ENCODE measurements around the gene GASK1B.

The GASK1B gene

DNA sequence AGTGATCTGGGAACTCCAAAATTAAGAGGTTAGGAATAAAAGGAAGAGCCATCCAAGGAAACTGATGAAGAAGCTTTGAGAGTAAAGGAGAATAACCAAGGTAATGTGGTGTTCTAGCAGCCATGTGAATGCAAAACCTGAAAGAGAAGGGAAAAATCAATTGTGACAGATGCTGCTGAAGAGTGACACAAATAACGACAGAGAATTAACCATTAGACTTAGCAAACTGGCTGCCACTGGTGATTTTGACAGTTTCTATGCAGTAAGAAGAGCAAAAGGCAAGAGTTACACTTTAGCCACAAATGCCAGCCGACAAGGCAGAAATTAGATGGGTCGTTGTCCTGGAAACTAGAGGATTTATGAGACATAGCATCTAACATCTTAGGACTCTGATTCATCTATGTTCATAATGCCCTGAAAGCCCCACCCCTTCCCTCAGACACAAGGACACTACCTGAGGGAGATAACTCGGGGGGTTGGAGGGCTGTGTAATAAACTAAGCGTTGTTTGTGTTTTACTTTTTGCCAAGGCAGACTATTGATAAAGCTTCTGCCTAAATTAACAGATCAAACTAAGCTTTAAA, 24.5 kb upstream of the GASK1B start:
- Mint-ChIP-seq H3K36me3 (ENCODE audit: low read depth) (no peaks in the 10 kb centered on the region), H3K9me3 (no peaks in the 10 kb centered on the region), H3K4me3 (no peak overlapping the region), H3K27ac (no peak overlapping the region), H3K4me1 (ENCODE audit: low read depth) (no peaks in the 10 kb centered on the region), H3K27me3 (no peaks in the 10 kb centered on the region)
- DNase-seq: no peak

- Mint-ChIP-seq H3K36me3 (ENCODE audit: low read depth) (no peaks in the 10 kb centered on the region), H3K27me3 (no peaks in the 10 kb centered on the region), H3K4me1 (ENCODE audit: low read depth) (no peaks in the 10 kb centered on the region), H3K9me3 (no peaks in the 10 kb centered on the region), H3K27ac (no peak overlapping the region), H3K4me3 (no peak overlapping the region)
- DNase-seq: no peak
Measured at GRCh38 chr4:158195297-158195696, 22.5 kb upstream of the GASK1B start.

- H3K27ac Mint-ChIP-seq: no peak overlapping the region
- no peaks in the 10 kb centered on the region for H3K36me3 Mint-ChIP-seq (ENCODE audit: low read depth)
- H3K4me3 Mint-ChIP-seq: no peak overlapping the region
- H3K27me3 Mint-ChIP-seq: no peaks in the 10 kb centered on the region
- no peaks in the 10 kb centered on the region for H3K4me1 Mint-ChIP-seq (ENCODE audit: low read depth)
- H3K9me3 Mint-ChIP-seq: no peaks in the 10 kb centered on the region
- no peak for DNase-seq
Measured at GRCh38 chr4:158193171-158193749, 20.4 kb upstream of the GASK1B start.

DNA sequence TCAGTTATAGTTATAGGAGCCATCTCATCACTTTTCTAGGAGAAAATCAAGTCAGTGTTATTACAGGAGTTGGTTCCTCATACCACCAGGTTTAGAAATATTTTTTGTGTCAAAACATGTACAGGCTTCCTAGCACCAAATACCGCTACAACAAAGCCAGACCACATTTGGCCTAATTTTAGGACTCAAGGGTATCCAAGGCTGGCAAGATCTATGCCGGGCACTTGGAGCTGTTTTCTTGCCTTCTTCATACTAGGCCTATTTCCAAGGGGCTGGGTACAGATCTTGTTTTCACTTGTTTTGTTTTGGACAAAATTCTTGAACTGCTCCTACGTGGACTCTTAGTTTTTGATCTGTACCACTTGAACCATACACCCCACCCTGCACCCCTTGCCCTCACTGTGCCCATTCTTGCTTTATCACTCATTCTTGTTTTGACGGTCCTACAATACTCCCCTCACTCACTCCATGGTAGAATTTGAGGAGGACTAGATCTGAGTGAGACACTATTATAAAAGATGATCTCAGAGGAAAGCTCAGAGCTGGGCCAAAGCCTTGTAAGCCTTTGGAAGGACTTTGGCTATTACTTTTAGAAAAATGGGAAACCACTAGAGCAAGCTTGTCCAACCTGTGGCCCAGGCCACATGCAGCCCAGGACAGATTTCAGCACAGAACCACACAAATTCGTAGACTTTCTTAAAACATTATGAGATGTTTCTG, 19.8 kb upstream of the GASK1B start:
- no peak for DNase-seq
- no peaks in the 10 kb centered on the region for H3K9me3 Mint-ChIP-seq
- H3K4me3 Mint-ChIP-seq: no peak overlapping the region
- no peaks in the 10 kb centered on the region for H3K4me1 Mint-ChIP-seq (ENCODE audit: low read depth)
- no peaks in the 10 kb centered on the region for H3K36me3 Mint-ChIP-seq (ENCODE audit: low read depth)
- no peaks in the 10 kb centered on the region for H3K27me3 Mint-ChIP-seq
- no peak overlapping the region for H3K27ac Mint-ChIP-seq

DNA sequence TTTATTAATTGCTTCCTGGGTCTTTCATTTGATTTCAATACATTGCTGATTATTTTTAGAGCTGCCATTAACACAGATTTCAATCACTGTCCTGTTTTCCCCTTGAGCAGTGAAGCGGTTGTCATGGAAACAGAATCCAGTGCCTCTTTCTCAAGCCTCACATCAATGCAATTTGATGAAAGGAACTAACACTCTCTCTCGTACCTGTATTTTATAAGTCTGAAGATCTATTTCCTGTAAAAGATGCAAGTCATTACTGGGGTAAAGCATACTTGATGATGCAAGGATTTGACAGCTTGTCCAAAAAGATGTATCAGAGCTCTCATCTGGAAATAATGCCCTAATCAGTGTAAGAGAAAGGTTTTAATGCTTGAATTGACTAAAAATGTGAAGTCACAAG, 17.9 kb upstream of the GASK1B start:
- H3K27ac Mint-ChIP-seq: no peak overlapping the region
- H3K27me3 Mint-ChIP-seq: no peaks in the 10 kb centered on the region
- no peak for DNase-seq
- no peak overlapping the region for H3K4me3 Mint-ChIP-seq
- no peaks in the 10 kb centered on the region for H3K4me1 Mint-ChIP-seq (ENCODE audit: low read depth)
- H3K36me3 Mint-ChIP-seq (ENCODE audit: low read depth): no peaks in the 10 kb centered on the region
- H3K9me3 Mint-ChIP-seq: no peaks in the 10 kb centered on the region

- Mint-ChIP-seq H3K36me3 (ENCODE audit: low read depth) (no peaks in the 10 kb centered on the region), H3K9me3 (no peaks in the 10 kb centered on the region), H3K27ac (no peak overlapping the region), H3K27me3 (no peaks in the 10 kb centered on the region), H3K4me1 (ENCODE audit: low read depth) (no peaks in the 10 kb centered on the region), H3K4me3 (no peak overlapping the region)
- DNase-seq: no peak
Measured at GRCh38 chr4:158189422-158189821, 16.6 kb upstream of the GASK1B start.

GRCh38 chr4:158186815-158187214, 14.0 kb upstream of the GASK1B start:
- H3K4me1 Mint-ChIP-seq (ENCODE audit: low read depth): no peaks in the 10 kb centered on the region
- no peaks in the 10 kb centered on the region for H3K27me3 Mint-ChIP-seq
- no peak overlapping the region for H3K4me3 Mint-ChIP-seq
- H3K36me3 Mint-ChIP-seq (ENCODE audit: low read depth): no peaks in the 10 kb centered on the region
- H3K9me3 Mint-ChIP-seq: no peaks in the 10 kb centered on the region
- H3K27ac Mint-ChIP-seq: no peak overlapping the region
- no peak for DNase-seq

GRCh38 chr4:158182736-158183135, 9.9 kb upstream of the GASK1B start:
- no peaks in the 10 kb centered on the region for H3K36me3 Mint-ChIP-seq (ENCODE audit: low read depth)
- H3K27ac Mint-ChIP-seq: no peak overlapping the region
- DNase-seq: no peak
- no peak overlapping the region for H3K4me3 Mint-ChIP-seq
- H3K9me3 Mint-ChIP-seq: no peaks in the 10 kb centered on the region
- H3K4me1 Mint-ChIP-seq (ENCODE audit: low read depth): no peaks in the 10 kb centered on the region
- no peaks in the 10 kb centered on the region for H3K27me3 Mint-ChIP-seq

GRCh38 chr4:158181906-158182305, 9.1 kb upstream of the GASK1B start:
- no peak overlapping the region for H3K27ac Mint-ChIP-seq
- H3K4me3 Mint-ChIP-seq: no peak overlapping the region
- H3K27me3 Mint-ChIP-seq: no peaks in the 10 kb centered on the region
- DNase-seq: no peak
- no peaks in the 10 kb centered on the region for H3K36me3 Mint-ChIP-seq (ENCODE audit: low read depth)
- H3K9me3 Mint-ChIP-seq: no peaks in the 10 kb centered on the region
- H3K4me1 Mint-ChIP-seq (ENCODE audit: low read depth): no peaks in the 10 kb centered on the region

DNA sequence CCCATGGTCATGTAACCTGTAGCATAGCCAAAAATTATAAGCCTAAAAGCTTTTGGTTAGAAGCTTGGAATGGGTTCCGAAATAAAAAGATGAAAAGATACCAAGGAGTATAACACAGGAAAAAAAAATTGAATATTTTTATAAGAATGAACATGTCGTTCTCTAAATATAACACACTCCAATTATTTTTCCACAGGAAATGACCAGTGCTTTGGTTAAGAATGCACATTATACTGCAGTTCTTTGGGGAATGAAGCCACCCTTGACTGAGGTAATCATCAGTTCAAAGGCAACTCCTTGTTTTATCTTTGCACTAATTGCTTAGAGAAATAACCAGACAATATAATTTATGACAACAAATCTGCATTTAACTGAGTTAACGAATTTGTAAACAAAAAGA, 6.6 kb upstream of the GASK1B start:
- no peak overlapping the region for H3K27ac Mint-ChIP-seq
- no peaks in the 10 kb centered on the region for H3K4me1 Mint-ChIP-seq (ENCODE audit: low read depth)
- H3K36me3 Mint-ChIP-seq (ENCODE audit: low read depth): no peaks in the 10 kb centered on the region
- no peaks in the 10 kb centered on the region for H3K9me3 Mint-ChIP-seq
- peaks cover 4% of the 10 kb centered on the region for H3K27me3 Mint-ChIP-seq
- DNase-seq: no peak
- no peak overlapping the region for H3K4me3 Mint-ChIP-seq

- H3K36me3 Mint-ChIP-seq (ENCODE audit: low read depth): no peaks in the 10 kb centered on the region
- H3K4me3 Mint-ChIP-seq: no peak overlapping the region
- H3K4me1 Mint-ChIP-seq (ENCODE audit: low read depth): peaks cover 4% of the 10 kb centered on the region
- peaks cover 14% of the 10 kb centered on the region for H3K27me3 Mint-ChIP-seq
- no peaks in the 10 kb centered on the region for H3K9me3 Mint-ChIP-seq
- DNase-seq: no peak
- no peak overlapping the region for H3K27ac Mint-ChIP-seq
Measured at GRCh38 chr4:158176776-158177175, 4.0 kb upstream of the GASK1B start.

DNA sequence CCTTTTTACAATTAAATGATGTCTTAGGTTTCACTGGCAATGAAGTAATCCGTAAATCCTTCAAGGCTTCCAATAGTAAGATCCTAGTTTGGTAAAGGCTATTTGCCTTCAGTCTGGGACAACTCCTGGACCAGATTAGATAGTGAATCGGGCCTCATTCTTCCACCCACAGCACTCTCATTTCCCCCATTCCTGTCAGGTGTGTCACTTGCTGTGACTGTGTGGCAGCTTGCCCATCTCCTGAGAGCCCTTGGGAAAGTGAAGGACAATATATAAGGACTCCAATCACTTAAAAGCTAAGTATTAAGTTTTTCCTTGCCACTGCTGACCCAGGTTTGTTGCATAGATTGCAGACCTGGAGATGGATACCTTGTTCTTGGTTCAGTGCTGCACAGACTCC, 3.3 kb upstream of the GASK1B start:
- peaks cover 19% of the 10 kb centered on the region for H3K27me3 Mint-ChIP-seq
- no peak overlapping the region for H3K4me3 Mint-ChIP-seq
- no peaks in the 10 kb centered on the region for H3K9me3 Mint-ChIP-seq
- H3K27ac Mint-ChIP-seq: no peak overlapping the region
- no peak for DNase-seq
- H3K4me1 Mint-ChIP-seq (ENCODE audit: low read depth): peaks cover 7% of the 10 kb centered on the region
- H3K36me3 Mint-ChIP-seq (ENCODE audit: low read depth): no peaks in the 10 kb centered on the region

DNA sequence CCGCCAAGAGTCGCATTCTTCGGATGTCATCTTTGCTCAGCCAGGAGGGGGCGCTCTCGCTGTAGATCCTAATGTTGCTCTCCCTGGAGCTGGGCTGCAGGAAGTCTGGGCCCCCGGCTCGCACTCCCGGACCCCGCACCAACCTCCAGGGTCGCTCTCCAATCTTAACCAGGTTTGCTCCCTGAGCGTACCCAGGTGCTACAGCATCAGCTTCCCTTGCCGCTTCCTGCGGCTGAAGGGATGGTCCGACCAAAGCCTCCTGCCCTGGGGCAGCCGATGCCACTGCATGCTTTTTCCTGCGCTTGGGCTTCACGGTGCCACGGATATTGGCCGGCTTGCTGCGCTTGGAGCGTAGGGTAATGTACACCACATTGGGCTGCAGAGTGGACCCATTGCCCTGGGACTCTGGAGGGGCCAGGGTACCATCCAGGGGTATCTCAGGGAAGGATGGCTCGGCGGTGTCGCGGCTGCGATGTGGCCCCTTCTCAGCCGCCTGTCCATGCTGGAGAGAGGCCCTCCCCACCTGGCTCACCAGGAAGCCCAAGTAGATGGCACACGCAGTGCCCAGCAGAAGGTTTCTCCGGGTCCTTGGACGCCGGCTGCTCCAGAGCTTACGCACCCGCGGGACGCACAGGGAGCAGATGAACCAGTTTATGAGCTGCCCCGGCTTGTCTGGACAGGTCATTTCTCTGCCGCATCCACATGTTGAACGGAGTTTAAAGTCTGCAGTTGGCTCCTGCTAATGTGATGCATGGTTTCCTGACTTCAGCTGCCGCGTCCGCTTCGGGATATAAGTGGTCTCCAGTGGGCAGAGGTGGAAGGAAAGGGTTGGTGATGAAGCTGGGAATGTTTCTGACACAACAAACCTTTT, 1.9 kb downstream of the GASK1B start:
- no peak overlapping the region for H3K4me3 Mint-ChIP-seq
- H3K27me3 Mint-ChIP-seq: peaks cover 42% of the 10 kb centered on the region
- H3K27ac Mint-ChIP-seq: no peak overlapping the region
- H3K9me3 Mint-ChIP-seq: no peaks in the 10 kb centered on the region
- peaks cover 11% of the 10 kb centered on the region for H3K4me1 Mint-ChIP-seq (ENCODE audit: low read depth)
- DNase-seq: peak; percentile 34
- no peaks in the 10 kb centered on the region for H3K36me3 Mint-ChIP-seq (ENCODE audit: low read depth)

- no peak overlapping the region for H3K27ac Mint-ChIP-seq
- no peaks in the 10 kb centered on the region for H3K36me3 Mint-ChIP-seq (ENCODE audit: low read depth)
- peaks cover 11% of the 10 kb centered on the region for H3K4me1 Mint-ChIP-seq (ENCODE audit: low read depth)
- H3K4me3 Mint-ChIP-seq: no peak overlapping the region
- H3K9me3 Mint-ChIP-seq: no peaks in the 10 kb centered on the region
- peaks cover 42% of the 10 kb centered on the region for H3K27me3 Mint-ChIP-seq
- DNase-seq: no peak
Measured at GRCh38 chr4:158169931-158170690, 2.7 kb downstream of the GASK1B start.
